ENCODE results near the gene RARB.

RARB gene

GRCh38 chr3:25437953-25438352 is 9.9 kb downstream of the RARB start:
- H3K27ac ChIP-seq (replicated peaks): no peak overlapping the region
- H3K4me3 ChIP-seq (replicated peaks; ENCODE audit: insufficient read depth, low read length): no peak overlapping the region
- DNase-seq (ENCODE audit: low read depth in 1 of 2, low spot score in 1 of 2): no peak
- no peak for TF ChIP-seq SPI1 (IDR thresholded peaks at IDR 0.05; ENCODE audit: borderline replicate concordance, low read depth)
- TF ChIP-seq GABPA (IDR thresholded peaks at IDR 0.05; ENCODE audit: low read depth): no peak
- no peak for TF ChIP-seq POLR2AphosphoS5 (IDR thresholded peaks at IDR 0.05; ENCODE audit: low read depth)
- TF ChIP-seq, protein P1, sequence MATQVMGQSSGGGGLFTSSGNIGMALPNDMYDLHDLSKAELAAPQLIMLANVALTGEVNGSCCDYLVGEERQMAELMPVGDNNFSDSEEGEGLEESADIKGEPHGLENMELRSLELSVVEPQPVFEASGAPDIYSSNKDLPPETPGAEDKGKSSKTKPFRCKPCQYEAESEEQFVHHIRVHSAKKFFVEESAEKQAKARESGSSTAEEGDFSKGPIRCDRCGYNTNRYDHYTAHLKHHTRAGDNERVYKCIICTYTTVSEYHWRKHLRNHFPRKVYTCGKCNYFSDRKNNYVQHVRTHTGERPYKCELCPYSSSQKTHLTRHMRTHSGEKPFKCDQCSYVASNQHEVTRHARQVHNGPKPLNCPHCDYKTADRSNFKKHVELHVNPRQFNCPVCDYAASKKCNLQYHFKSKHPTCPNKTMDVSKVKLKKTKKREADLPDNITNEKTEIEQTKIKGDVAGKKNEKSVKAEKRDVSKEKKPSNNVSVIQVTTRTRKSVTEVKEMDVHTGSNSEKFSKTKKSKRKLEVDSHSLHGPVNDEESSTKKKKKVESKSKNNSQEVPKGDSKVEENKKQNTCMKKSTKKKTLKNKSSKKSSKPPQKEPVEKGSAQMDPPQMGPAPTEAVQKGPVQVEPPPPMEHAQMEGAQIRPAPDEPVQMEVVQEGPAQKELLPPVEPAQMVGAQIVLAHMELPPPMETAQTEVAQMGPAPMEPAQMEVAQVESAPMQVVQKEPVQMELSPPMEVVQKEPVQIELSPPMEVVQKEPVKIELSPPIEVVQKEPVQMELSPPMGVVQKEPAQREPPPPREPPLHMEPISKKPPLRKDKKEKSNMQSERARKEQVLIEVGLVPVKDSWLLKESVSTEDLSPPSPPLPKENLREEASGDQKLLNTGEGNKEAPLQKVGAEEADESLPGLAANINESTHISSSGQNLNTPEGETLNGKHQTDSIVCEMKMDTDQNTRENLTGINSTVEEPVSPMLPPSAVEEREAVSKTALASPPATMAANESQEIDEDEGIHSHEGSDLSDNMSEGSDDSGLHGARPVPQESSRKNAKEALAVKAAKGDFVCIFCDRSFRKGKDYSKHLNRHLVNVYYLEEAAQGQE (IDR thresholded peaks at IDR 0.05; ENCODE audit: insufficient replicate concordance, low read depth): no peak
- no peak for TF ChIP-seq CTCF (IDR thresholded peaks at IDR 0.05; ENCODE audit: insufficient read depth, low read length)
- no peaks in the 10 kb centered on the region for H3K27me3 ChIP-seq (ENCODE audit: insufficient read depth, poor library complexity, severe bottlenecking)

DNA sequence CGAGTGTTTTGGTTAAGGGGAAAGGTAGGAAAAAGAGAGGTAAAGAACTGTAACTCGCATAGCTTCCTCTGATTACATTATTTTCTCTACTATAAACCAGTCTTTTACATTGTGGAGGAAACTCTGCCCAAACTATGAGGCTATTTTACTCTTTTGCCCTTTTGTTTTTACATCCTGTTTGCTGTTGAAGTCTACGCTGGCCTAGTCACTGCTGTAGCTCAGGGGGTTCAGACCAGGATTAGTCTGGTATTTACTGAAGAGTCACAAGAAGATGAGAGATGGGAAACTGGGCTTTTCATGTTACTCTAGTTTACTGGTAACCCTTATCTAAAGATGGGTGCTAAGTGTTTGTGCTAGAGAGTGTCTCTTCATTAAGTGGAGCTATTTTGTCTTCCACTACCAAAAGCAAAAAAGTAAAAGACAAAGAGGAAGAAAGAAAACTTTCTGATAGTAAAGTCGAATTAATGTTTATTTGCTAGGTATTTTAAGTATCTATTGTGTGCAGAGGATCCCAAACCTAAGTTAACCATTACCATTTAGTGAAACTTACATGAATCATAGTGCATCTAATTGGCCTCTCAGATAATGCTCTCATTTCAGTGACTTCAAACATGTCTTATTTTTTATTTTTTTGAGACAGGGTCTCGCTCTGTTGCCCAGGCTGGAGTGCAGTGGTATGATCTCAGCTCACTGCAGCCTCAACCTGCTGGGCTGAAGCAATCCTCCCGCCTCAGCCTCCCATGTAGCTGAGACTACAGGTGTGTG is 10.9 kb downstream of the RARB start:
- H3K27me3 ChIP-seq (ENCODE audit: insufficient read depth, poor library complexity, severe bottlenecking): no peaks in the 10 kb centered on the region
- no peak overlapping the region for H3K4me3 ChIP-seq (replicated peaks; ENCODE audit: insufficient read depth, low read length)
- H3K27ac ChIP-seq (replicated peaks): no peak overlapping the region
- TF ChIP-seq CTCF (IDR thresholded peaks at IDR 0.05; ENCODE audit: insufficient read depth, low read length) (no peak), POLR2AphosphoS5 (IDR thresholded peaks at IDR 0.05; ENCODE audit: low read depth) (no peak), SPI1 (IDR thresholded peaks at IDR 0.05; ENCODE audit: borderline replicate concordance, low read depth) (no peak), GABPA (IDR thresholded peaks at IDR 0.05; ENCODE audit: low read depth) (no peak)
- TF ChIP-seq, protein P1 (IDR thresholded peaks at IDR 0.05; ENCODE audit: insufficient replicate concordance, low read depth): no peak
- DNase-seq (ENCODE audit: low read depth in 1 of 2, low spot score in 1 of 2): no peak

- no peak overlapping the region for H3K4me3 ChIP-seq (replicated peaks; ENCODE audit: insufficient read depth, low read length)
- DNase-seq (ENCODE audit: low read depth in 1 of 2, low spot score in 1 of 2): peak; percentile 2 to 23
- no peak for TF ChIP-seq POLR2AphosphoS5 (IDR thresholded peaks at IDR 0.05; ENCODE audit: low read depth)
- TF ChIP-seq, protein P1 (IDR thresholded peaks at IDR 0.05; ENCODE audit: insufficient replicate concordance, low read depth): no peak
- TF ChIP-seq GABPA (IDR thresholded peaks at IDR 0.05; ENCODE audit: low read depth): no peak
- TF ChIP-seq SPI1 (IDR thresholded peaks at IDR 0.05; ENCODE audit: borderline replicate concordance, low read depth): no peak
- peak; percentile 68 for TF ChIP-seq CTCF (IDR thresholded peaks at IDR 0.05; ENCODE audit: insufficient read depth, low read length)
- no peak overlapping the region for H3K27ac ChIP-seq (replicated peaks)
- H3K27me3 ChIP-seq (ENCODE audit: insufficient read depth, poor library complexity, severe bottlenecking): no peaks in the 10 kb centered on the region
Measured at GRCh38 chr3:25441234-25441856, 13.3 kb downstream of the RARB start.
